Activated CD4-positive, alpha-beta T cell treated with anti-CD3 and anti-CD28 coated beads for 36 hours (primary cell): ENCODE results near the gene ZDHHC24. TPM values are rescaled to one million over a fixed set of nuclear protein-coding genes. Genes with fewer than 3 reads are reported as not detected.
"Not testable (repeated sequence)": the region's sequence is repeated elsewhere in the genome, so short reads cannot be mapped to it uniquely, and the experiment has no call there.

Experiments used
- ATAC-seq: fragments of 200-7000 bp; cut with Tn5 transposase; one replicate; pipeline ENCODE4 v1.10.0; 2021; ENCODE audit warnings: mild to moderate bottlenecking, moderate library complexity
- CTCF ChIA-PET: fragments of 350-600 bp; sonication (Branson Sonifier 250); formaldehyde crosslinking; loops from one replicate; lab custom pipeline; 2021; ENCODE audit warnings: antibody characterized with exemption; lab: Charles Lee
- POLR2A ChIA-PET: fragments of 350-600 bp; sonication (Branson Sonifier 250); formaldehyde crosslinking; loops from one replicate; lab custom pipeline; 2021; ENCODE audit warnings: antibody characterized with exemption, inconsistent platforms; lab: Charles Lee
- DNase-seq: peaks from one replicate; pipeline ENCODE4 v3.0.0-alpha.2; 2020
- H3K27ac Mint-ChIP-seq: one replicate; pipeline ENCODE4 v1.8.0; 2021; ENCODE audit warnings: mixed read lengths
- H3K27me3 Mint-ChIP-seq: one replicate; pipeline ENCODE4 v1.8.0; 2021; ENCODE audit warnings: mixed read lengths
- H3K36me3 Mint-ChIP-seq: one replicate; pipeline ENCODE4 v1.8.0; 2021; ENCODE audit warnings: low read depth, mixed read lengths
- H3K4me1 Mint-ChIP-seq: one replicate; pipeline ENCODE4 v1.8.0; 2021; ENCODE audit warnings: mixed read lengths
- H3K4me3 Mint-ChIP-seq: one replicate; pipeline ENCODE4 v1.8.0; 2021; ENCODE audit warnings: mild to moderate bottlenecking, moderate library complexity, mixed read lengths
- H3K9me3 Mint-ChIP-seq: one replicate; pipeline ENCODE4 v1.8.0; 2021; ENCODE audit warnings: low read depth, mixed read lengths
- intact Hi-C, 2 experiments: fragments of 100-400 bp; cut with DNase I in 1 of 2; cut with micrococcal nuclease in 1 of 2; formaldehyde crosslinking; loops; one replicate each; pipeline versions ENCODE4 v1.14.2 to v1.15.1; 2022 to 2024; cut with DNase I, micrococcal nuclease
- total RNA-seq, 2 experiments: library from RNA; stranded (reverse); gene quantifications; one replicate each; pipeline ENCODE4 v1.2.3, GENCODE V29; 2021

The ZDHHC24 gene
- total RNA-seq, result 10 to 100 TPM in 1 of 2 experiments, 1 to 10 TPM in 1; 9.7 to 11.3 TPM

GRCh38 chr11:66545701-66546367 is at the start of gene ZDHHC24:
ZDHHC24 (minus strand) TSS chr11:66546048; CDS start chr11:66546003, 45 bp downstream.
- CTCF ChIA-PET, result interaction anchor here (0.6 to 1.5 kb wide), 13 partner anchors 9 to 1107 kb away, joined by 3 to 5 read pairs (median 3); partner anchors contain the start of genes CTSF, DPP3, RBM4 and RBM4B
- Mint-ChIP-seq H3K9me3 (no peaks in the 10 kb centered on the region), H3K4me3 (peak within 1 kb of the TSS; percentile 76), H3K27me3 (peaks cover 5% of the 10 kb centered on the region), H3K27ac (peak within 1 kb of the TSS; percentile 67), H3K36me3 (peaks cover 4% of the 10 kb centered on the region), H3K4me1 (peaks cover 20% of the 10 kb centered on the region)
- POLR2A ChIA-PET, result interaction anchor here (0.6 to 2.4 kb wide), 5 partner anchors 92 to 133 kb away, joined by 3 to 7 read pairs (median 4); no protein-coding TSS in a partner anchor
- ATAC-seq, result peak; percentile 94
- intact Hi-C loops, result loop anchor here (1.0 to 2.0 kb wide), 15 partner anchors 33 to 573 kb away; partner anchors contain the start of genes RBM14 (in 2 of the 2), BBS1 (in 1 of the 2), CCDC87 (in 1 of the 2) and CCS (in 1 of the 2)
- DNase-seq, result peak; percentile 95

- intact Hi-C loops, result no loop called here
- no peak for DNase-seq
- Mint-ChIP-seq H3K36me3 (no peaks in the 10 kb centered on the region), H3K4me1 (peaks cover 19% of the 10 kb centered on the region), H3K4me3 (no peak overlapping the region), H3K9me3 (no peaks in the 10 kb centered on the region), H3K27me3 (no peaks in the 10 kb centered on the region), H3K27ac (peak overlapping the region; percentile 3)
- ATAC-seq, result no peak
- POLR2A ChIA-PET, result interaction anchor here (0.6 to 1.8 kb wide), 2 partner anchors 32 to 83 kb away, joined by 3 to 4 read pairs; no protein-coding TSS in a partner anchor
- CTCF ChIA-PET, result interaction anchor here (0.6 to 1.5 kb wide), 7 partner anchors 15 to 105 kb away, joined by 3 to 6 read pairs (median 4); partner anchors contain the start of gene RBM4B
Measured at GRCh38 chr11:66595245-66595904, 49.5 kb upstream of the ZDHHC24 start.

GRCh38 chr11:66593650-66594049 is 47.8 kb upstream of the ZDHHC24 start:
- no peaks in the 10 kb centered on the region for H3K27me3 Mint-ChIP-seq
- no peak for ATAC-seq
- H3K4me3 Mint-ChIP-seq, result peak overlapping the region; percentile 93
- no peaks in the 10 kb centered on the region for H3K36me3 Mint-ChIP-seq
- intact Hi-C loops, result loop anchor here (1.0 to 5.0 kb wide), 14 partner anchors 23 to 591 kb away; partner anchors contain the start of genes RBM14 (in 2 of the 2), RBM4 (in 2 of the 2), RBM4B (in 2 of the 2) and RCE1 (in 2 of the 2)
- CTCF ChIA-PET, result interaction anchor here (1.0 to 2.0 kb wide), 2 partner anchors 12 to 52 kb away, joined by 3 to 10 read pairs; no protein-coding TSS in a partner anchor
- peak overlapping the region; percentile 98 for H3K27ac Mint-ChIP-seq
- POLR2A ChIA-PET, result interaction anchor here (0.7 to 2.6 kb wide), 4 partner anchors 33 to 49 kb away, joined by 4 to 20 read pairs (median 8); partner anchors contain the start of gene RBM4
- peaks cover 19% of the 10 kb centered on the region for H3K4me1 Mint-ChIP-seq
- H3K9me3 Mint-ChIP-seq, result no peaks in the 10 kb centered on the region
- DNase-seq, result no peak

GRCh38 chr11:66593303-66593635 is 47.4 kb upstream of the ZDHHC24 start:
- intact Hi-C loops, result loop anchor here (1.0 to 5.0 kb wide), 14 partner anchors 23 to 591 kb away; partner anchors contain the start of genes RBM14 (in 2 of the 2), RBM4 (in 2 of the 2), RBM4B (in 2 of the 2) and RCE1 (in 2 of the 2)
- POLR2A ChIA-PET, result interaction anchor here (0.8 to 2.6 kb wide), 4 partner anchors 23 to 45 kb away, joined by 4 to 20 read pairs (median 9); partner anchors contain the start of genes RBM14 and RBM4
- no peak for DNase-seq
- peaks cover 19% of the 10 kb centered on the region for H3K4me1 Mint-ChIP-seq
- no peaks in the 10 kb centered on the region for H3K27me3 Mint-ChIP-seq
- no peaks in the 10 kb centered on the region for H3K9me3 Mint-ChIP-seq
- ATAC-seq, result peak; percentile 12
- no peaks in the 10 kb centered on the region for H3K36me3 Mint-ChIP-seq
- peak overlapping the region; percentile 93 for H3K4me3 Mint-ChIP-seq
- CTCF ChIA-PET, result interaction anchor here (1.0 to 2.9 kb wide), 5 partner anchors 10 to 84 kb away, joined by 3 to 24 read pairs (median 4); partner anchors contain the start of gene RBM4B
- peak overlapping the region; percentile 98 for H3K27ac Mint-ChIP-seq

- DNase-seq (peak; percentile 99), ATAC-seq (peak; percentile 100)
- H3K4me3 Mint-ChIP-seq, result peak within 1 kb of the TSS; percentile 93
- H3K36me3 Mint-ChIP-seq, result no peaks in the 10 kb centered on the region
- H3K27ac Mint-ChIP-seq, result peak within 1 kb of the TSS; percentile 98
- no peaks in the 10 kb centered on the region for H3K27me3 Mint-ChIP-seq
- peaks cover 19% of the 10 kb centered on the region for H3K4me1 Mint-ChIP-seq
- no peaks in the 10 kb centered on the region for H3K9me3 Mint-ChIP-seq
- intact Hi-C loops, result loop anchor here (1.0 to 5.0 kb wide), 14 partner anchors 24 to 590 kb away; partner anchors contain the start of genes RBM14 (in 2 of the 2), RBM4 (in 2 of the 2), RBM4B (in 2 of the 2) and RCE1 (in 2 of the 2)
- ChIA-PET CTCF (interaction anchor here (0.6 to 3.3 kb wide), 14 partner anchors 10 to 284 kb away, joined by 3 to 24 read pairs (median 4); partner anchors contain the start of genes MRPL11, RBM4B and ZDHHC24), POLR2A (interaction anchor here (1.0 to 2.6 kb wide), 3 partner anchors 24 to 46 kb away, joined by 4 to 20 read pairs (median 10); partner anchors contain the start of genes RBM14 and RBM4)
Measured at GRCh38 chr11:66592457-66593302, 46.8 kb upstream of the ZDHHC24 start, which contains the start of the genes CCDC87 and CCS. CCDC87 (minus strand) TSS chr11:66593063; CDS start chr11:66593015, 48 bp downstream. CCS (plus strand) TSS chr11:66593185; CDS start chr11:66593262, 77 bp downstream.

GRCh38 chr11:66591175-66591574 is 45.3 kb upstream of the ZDHHC24 start:
- ATAC-seq, result no peak
- no peak overlapping the region for H3K27ac Mint-ChIP-seq
- ChIA-PET CTCF (interaction anchor here (1.2 to 3.3 kb wide), 6 partner anchors 10 to 177 kb away, joined by 3 to 24 read pairs (median 6); partner anchors contain the start of genes CTSF and RBM4B), POLR2A (no interaction called here)
- H3K9me3 Mint-ChIP-seq, result no peaks in the 10 kb centered on the region
- intact Hi-C loops, result loop anchor here in 1 of 2 experiments (5.0 kb wide), 1 partner anchor 589 kb away; the partner anchor contains the start of genes BANF1 and EIF1AD
- H3K27me3 Mint-ChIP-seq, result no peaks in the 10 kb centered on the region
- no peak overlapping the region for H3K4me3 Mint-ChIP-seq
- H3K4me1 Mint-ChIP-seq, result peaks cover 19% of the 10 kb centered on the region
- no peak for DNase-seq
- no peaks in the 10 kb centered on the region for H3K36me3 Mint-ChIP-seq

- no peaks in the 10 kb centered on the region for H3K27me3 Mint-ChIP-seq
- no peaks in the 10 kb centered on the region for H3K36me3 Mint-ChIP-seq
- intact Hi-C loops, result loop anchor here in 1 of 2 experiments (5.0 kb wide), 1 partner anchor 588 kb away; the partner anchor contains the start of genes BANF1 and EIF1AD
- no peaks in the 10 kb centered on the region for H3K9me3 Mint-ChIP-seq
- H3K4me3 Mint-ChIP-seq, result no peak overlapping the region
- peaks cover 15% of the 10 kb centered on the region for H3K4me1 Mint-ChIP-seq
- H3K27ac Mint-ChIP-seq, result no peak overlapping the region
- DNase-seq (no peak), ATAC-seq (no peak)
- CTCF ChIA-PET, result interaction anchor here (0.7 to 3.3 kb wide), 10 partner anchors 9 to 244 kb away, joined by 3 to 24 read pairs (median 4); partner anchors contain the start of genes CTSF and RBM4B
- POLR2A ChIA-PET, result interaction anchor here (0.6 kb wide), 1 partner anchor 549 kb away, joined by 3 read pairs; no protein-coding TSS in a partner anchor
Measured at GRCh38 chr11:66589996-66590675, 44.3 kb upstream of the ZDHHC24 start.

GRCh38 chr11:66589315-66589714 is 43.5 kb upstream of the ZDHHC24 start:
- H3K4me1 Mint-ChIP-seq, H3K9me3 Mint-ChIP-seq, ATAC-seq, H3K27me3 Mint-ChIP-seq, H3K4me3 Mint-ChIP-seq, H3K27ac Mint-ChIP-seq, DNase-seq, intact Hi-C loops, H3K36me3 Mint-ChIP-seq: not testable (repeated sequence)
- POLR2A ChIA-PET, result interaction anchor here (0.6 kb wide), 1 partner anchor 548 kb away, joined by 3 read pairs; no protein-coding TSS in a partner anchor
- CTCF ChIA-PET, result interaction anchor here (0.7 to 1.5 kb wide), 4 partner anchors 10 to 245 kb away, joined by 3 to 5 read pairs (median 4); partner anchors contain the start of gene RBM4B

- Mint-ChIP-seq H3K27me3 (no peaks in the 10 kb centered on the region), H3K4me1 (peaks cover under 1% of the 10 kb centered on the region), H3K9me3 (peaks cover 4% of the 10 kb centered on the region), H3K36me3 (no peaks in the 10 kb centered on the region), H3K27ac (no peak overlapping the region), H3K4me3 (no peak overlapping the region)
- intact Hi-C loops, result no loop called here
- ChIA-PET POLR2A (interaction anchor here (0.6 kb wide), 1 partner anchor 36 kb away, joined by 10 read pairs; no protein-coding TSS in a partner anchor), CTCF (interaction anchor here (0.7 kb wide), 1 partner anchor 78 kb away, joined by 3 read pairs; no protein-coding TSS in a partner anchor)
- DNase-seq, result no peak
- ATAC-seq, result no peak
Measured at GRCh38 chr11:66586136-66586535, 40.3 kb upstream of the ZDHHC24 start.
